ENCODE results near the gene NACA2. TPM values are rescaled to one million over a fixed set of nuclear protein-coding genes. Genes with fewer than 3 reads are reported as not detected.

NACA2 gene
- total and polyA plus RNA-seq, 2 of the 13 experiments (the other 11 are each of a cell fraction or from before 2014, with no cell fraction given), result 0.21 TPM; not detected in 1

DNA sequence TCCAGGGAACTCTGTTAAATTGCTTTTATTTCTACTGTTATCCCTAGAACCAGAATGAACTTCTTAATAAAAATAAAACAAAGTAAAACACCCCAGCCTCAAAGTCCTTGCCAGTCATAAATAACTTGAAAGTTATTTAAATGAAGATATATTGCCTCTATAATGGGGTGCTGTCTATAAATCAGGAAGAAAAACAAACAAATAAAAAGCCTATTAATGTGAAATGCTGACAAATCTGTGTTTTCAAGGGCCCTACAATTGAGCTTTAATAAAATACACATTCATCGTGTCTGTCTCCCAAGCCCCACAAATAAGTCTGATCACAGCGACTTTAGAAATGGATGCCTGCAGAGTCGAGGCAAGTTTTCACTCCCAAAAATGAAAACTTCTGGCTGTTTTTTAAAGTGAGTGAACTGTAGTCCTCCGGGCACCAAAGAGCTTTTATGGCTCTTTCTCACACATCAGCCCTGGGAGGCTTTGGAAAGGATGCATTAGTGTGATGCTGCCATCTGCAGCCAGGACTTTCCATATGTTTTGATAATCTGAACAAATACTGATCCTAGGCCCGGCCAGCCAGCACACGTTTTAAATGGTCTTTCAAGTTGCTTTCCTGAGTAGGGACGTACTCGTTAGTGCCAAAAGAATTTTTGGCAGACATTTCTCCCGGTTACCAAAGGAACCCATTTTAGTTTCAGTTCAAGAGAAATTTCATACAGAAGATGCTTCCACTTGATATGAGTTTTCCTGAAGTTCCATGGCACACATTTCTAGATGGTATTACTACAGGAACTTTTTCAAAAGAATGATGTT is 16.3 kb downstream of the NACA2 start (continued):
- TF ChIP-seq ZNF562 (CRISPR knock-in tag; IDR thresholded peaks at IDR 0.05; ENCODE audit: borderline replicate concordance) (no peak), ZNF12 (CRISPR knock-in tag; IDR thresholded peaks at IDR 0.05) (no peak), ISL2 (CRISPR knock-in tag; IDR thresholded peaks at IDR 0.05) (no peak), ZNF20 (CRISPR knock-in tag; IDR thresholded peaks at IDR 0.05) (no peak), ZNF431 (CRISPR knock-in tag; IDR thresholded peaks at IDR 0.05; ENCODE audit: borderline replicate concordance, low read depth) (no peak), DZIP1 (CRISPR knock-in tag; IDR thresholded peaks at IDR 0.05) (no peak), NFIB (CRISPR knock-in tag; IDR thresholded peaks at IDR 0.05; ENCODE audit: borderline replicate concordance) (no peak), ZNF44 (CRISPR knock-in tag; IDR thresholded peaks at IDR 0.05) (no peak), MAFF (IDR thresholded peaks at IDR 0.05; ENCODE audit: low read depth, low read length) (no peak), MTF2 (CRISPR knock-in tag; IDR thresholded peaks at IDR 0.05; ENCODE audit: borderline replicate concordance) (no peak), ZFP36L2 (CRISPR knock-in tag; IDR thresholded peaks at IDR 0.05) (no peak), ZNF335 (CRISPR knock-in tag; IDR thresholded peaks at IDR 0.05) (no peak), ZNF772 (CRISPR knock-in tag; IDR thresholded peaks at IDR 0.05) (no peak)
- TF ChIP-seq, protein P1, sequence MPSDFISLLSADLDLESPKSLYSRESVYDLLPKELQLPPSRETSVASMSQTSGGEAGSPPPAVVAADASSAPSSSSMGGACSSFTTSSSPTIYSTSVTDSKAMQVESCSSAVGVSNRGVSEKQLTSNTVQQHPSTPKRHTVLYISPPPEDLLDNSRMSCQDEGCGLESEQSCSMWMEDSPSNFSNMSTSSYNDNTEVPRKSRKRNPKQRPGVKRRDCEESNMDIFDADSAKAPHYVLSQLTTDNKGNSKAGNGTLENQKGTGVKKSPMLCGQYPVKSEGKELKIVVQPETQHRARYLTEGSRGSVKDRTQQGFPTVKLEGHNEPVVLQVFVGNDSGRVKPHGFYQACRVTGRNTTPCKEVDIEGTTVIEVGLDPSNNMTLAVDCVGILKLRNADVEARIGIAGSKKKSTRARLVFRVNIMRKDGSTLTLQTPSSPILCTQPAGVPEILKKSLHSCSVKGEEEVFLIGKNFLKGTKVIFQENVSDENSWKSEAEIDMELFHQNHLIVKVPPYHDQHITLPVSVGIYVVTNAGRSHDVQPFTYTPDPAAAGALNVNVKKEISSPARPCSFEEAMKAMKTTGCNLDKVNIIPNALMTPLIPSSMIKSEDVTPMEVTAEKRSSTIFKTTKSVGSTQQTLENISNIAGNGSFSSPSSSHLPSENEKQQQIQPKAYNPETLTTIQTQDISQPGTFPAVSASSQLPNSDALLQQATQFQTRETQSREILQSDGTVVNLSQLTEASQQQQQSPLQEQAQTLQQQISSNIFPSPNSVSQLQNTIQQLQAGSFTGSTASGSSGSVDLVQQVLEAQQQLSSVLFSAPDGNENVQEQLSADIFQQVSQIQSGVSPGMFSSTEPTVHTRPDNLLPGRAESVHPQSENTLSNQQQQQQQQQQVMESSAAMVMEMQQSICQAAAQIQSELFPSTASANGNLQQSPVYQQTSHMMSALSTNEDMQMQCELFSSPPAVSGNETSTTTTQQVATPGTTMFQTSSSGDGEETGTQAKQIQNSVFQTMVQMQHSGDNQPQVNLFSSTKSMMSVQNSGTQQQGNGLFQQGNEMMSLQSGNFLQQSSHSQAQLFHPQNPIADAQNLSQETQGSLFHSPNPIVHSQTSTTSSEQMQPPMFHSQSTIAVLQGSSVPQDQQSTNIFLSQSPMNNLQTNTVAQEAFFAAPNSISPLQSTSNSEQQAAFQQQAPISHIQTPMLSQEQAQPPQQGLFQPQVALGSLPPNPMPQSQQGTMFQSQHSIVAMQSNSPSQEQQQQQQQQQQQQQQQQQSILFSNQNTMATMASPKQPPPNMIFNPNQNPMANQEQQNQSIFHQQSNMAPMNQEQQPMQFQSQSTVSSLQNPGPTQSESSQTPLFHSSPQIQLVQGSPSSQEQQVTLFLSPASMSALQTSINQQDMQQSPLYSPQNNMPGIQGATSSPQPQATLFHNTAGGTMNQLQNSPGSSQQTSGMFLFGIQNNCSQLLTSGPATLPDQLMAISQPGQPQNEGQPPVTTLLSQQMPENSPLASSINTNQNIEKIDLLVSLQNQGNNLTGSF (CRISPR knock-in tag; IDR thresholded peaks at IDR 0.05), result no peak
- TF ChIP-seq, protein P2, sequence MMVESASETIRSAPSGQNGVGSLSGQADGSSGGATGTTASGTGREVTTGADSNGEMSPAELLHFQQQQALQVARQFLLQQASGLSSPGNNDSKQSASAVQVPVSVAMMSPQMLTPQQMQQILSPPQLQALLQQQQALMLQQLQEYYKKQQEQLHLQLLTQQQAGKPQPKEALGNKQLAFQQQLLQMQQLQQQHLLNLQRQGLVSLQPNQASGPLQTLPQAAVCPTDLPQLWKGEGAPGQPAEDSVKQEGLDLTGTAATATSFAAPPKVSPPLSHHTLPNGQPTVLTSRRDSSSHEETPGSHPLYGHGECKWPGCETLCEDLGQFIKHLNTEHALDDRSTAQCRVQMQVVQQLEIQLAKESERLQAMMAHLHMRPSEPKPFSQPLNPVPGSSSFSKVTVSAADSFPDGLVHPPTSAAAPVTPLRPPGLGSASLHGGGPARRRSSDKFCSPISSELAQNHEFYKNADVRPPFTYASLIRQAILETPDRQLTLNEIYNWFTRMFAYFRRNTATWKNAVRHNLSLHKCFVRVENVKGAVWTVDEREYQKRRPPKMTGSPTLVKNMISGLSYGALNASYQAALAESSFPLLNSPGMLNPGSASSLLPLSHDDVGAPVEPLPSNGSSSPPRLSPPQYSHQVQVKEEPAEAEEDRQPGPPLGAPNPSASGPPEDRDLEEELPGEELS (CRISPR knock-in tag; IDR thresholded peaks at IDR 0.05), result 0 out of 2 replicates have a peak, but pooled peaks have one; percentile 20
- TF ChIP-seq, protein P3, sequence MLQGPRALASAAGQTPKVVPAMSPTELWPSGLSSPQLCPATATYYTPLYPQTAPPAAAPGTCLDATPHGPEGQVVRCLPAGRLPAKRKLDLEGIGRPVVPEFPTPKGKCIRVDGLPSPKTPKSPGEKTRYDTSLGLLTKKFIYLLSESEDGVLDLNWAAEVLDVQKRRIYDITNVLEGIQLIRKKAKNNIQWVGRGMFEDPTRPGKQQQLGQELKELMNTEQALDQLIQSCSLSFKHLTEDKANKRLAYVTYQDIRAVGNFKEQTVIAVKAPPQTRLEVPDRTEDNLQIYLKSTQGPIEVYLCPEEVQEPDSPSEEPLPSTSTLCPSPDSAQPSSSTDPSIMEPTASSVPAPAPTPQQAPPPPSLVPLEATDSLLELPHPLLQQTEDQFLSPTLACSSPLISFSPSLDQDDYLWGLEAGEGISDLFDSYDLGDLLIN (CRISPR knock-in tag; IDR thresholded peaks at IDR 0.05; ENCODE audit: borderline replicate concordance), result no peak

Data from HepG2 (cell line).